Measurements from ENCODE around the gene TSPAN9.

GRCh38 chr12:3310271-3311026 is 233.3 kb downstream of the TSPAN9 start:
- no peak for TF ChIP-seq CTCF (IDR thresholded peaks at IDR 0.05)
- TF ChIP-seq EZH2phosphoT487 (IDR thresholded peaks at IDR 0.05), result no peak
- no peak for TF ChIP-seq EZH2 (IDR thresholded peaks at IDR 0.05)
